ENCODE measurements around the gene PDZD4. TPM values are rescaled to one million over a fixed set of nuclear protein-coding genes. Genes with fewer than 3 reads are reported as not detected.

PDZD4 gene
- total RNA-seq, 1 experiment from 2014 or later, result 120 TPM

GRCh38 chrX:153764786-153765137 lies 65.6 kb downstream of the PDZD4 start:
- H3K27ac Mint-ChIP-seq, result no peak overlapping the region
- no peak for ATAC-seq
- POLR2A ChIA-PET, result no interaction called here

DNA sequence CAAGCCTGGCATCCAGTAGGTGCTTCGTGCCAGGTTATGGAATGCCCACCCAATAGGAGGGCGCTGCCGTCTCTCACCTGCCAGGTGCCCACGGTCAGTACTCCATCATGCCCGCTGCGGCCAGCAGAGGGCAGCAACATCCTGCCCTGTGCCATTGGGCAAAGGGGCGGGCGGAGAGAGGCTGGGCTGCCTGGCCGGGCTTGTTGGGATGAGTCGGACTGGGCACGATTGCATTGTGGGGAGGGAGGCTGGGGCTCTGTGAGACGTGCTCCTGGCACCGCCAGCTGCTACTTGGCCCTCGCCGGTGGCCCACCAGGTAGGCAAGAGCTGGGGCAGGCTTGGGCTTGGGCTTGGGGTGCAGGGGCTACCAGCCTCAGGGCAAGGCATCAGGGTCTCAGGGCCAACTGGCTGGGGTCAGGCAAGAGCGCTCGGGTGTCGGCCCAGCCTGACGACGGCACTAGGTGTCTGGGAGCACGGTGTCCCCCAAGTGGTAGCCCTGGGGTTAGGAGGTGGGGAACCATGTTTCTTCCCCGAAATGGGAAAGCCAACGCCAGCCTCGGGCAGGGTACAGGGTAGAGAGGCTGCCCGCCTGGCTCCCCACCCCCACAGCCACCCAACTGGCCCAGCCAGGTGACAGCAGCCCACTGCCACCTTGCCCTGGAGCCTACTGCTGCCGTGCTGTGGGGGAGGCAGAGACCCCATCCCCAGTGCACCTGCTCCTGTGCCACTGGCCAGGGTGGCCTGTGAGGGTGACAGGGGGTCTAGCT lies 66.2 kb downstream of the PDZD4 start, which contains the start of gene PLXNB3:
Gene PLXNB3 (plus strand): TSS at position 261 of the 767 bp plus-strand sequence. CDS start 1,287 bp downstream, outside the sequence.
- DNase-seq (ENCODE audit: low spot score) (peak; percentile 82), ATAC-seq (peak; percentile 88)
- peak; percentile 44; the same call in 1 of the 2 replicates for TF ChIP-seq HMGXB4 (CRISPR knock-in tag; IDR thresholded peaks at IDR 0.05)
- TF ChIP-seq SOX15 (CRISPR knock-in tag; IDR thresholded peaks at IDR 0.05), result no peak
- 0 out of 2 replicates have a peak, but pooled peaks have one; percentile 17 for TF ChIP-seq SP1 (CRISPR knock-in tag; conservative IDR thresholded peaks at IDR 0.05)
- TF ChIP-seq ZNF532 (CRISPR knock-in tag; IDR thresholded peaks at IDR 0.05; ENCODE audit: borderline replicate concordance), result no peak
- no peak for TF ChIP-seq MYBL2 (CRISPR knock-in tag; IDR thresholded peaks at IDR 0.05)
- TF ChIP-seq NR2C2 (CRISPR knock-in tag; IDR thresholded peaks at IDR 0.05), result no peak
- TF ChIP-seq, protein P1, sequence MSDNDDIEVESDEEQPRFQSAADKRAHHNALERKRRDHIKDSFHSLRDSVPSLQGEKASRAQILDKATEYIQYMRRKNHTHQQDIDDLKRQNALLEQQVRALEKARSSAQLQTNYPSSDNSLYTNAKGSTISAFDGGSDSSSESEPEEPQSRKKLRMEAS (CRISPR knock-in tag; IDR thresholded peaks at IDR 0.05), result 0 out of 2 replicates have a peak, but pooled peaks have one; percentile 27
- TF ChIP-seq, protein P2, sequence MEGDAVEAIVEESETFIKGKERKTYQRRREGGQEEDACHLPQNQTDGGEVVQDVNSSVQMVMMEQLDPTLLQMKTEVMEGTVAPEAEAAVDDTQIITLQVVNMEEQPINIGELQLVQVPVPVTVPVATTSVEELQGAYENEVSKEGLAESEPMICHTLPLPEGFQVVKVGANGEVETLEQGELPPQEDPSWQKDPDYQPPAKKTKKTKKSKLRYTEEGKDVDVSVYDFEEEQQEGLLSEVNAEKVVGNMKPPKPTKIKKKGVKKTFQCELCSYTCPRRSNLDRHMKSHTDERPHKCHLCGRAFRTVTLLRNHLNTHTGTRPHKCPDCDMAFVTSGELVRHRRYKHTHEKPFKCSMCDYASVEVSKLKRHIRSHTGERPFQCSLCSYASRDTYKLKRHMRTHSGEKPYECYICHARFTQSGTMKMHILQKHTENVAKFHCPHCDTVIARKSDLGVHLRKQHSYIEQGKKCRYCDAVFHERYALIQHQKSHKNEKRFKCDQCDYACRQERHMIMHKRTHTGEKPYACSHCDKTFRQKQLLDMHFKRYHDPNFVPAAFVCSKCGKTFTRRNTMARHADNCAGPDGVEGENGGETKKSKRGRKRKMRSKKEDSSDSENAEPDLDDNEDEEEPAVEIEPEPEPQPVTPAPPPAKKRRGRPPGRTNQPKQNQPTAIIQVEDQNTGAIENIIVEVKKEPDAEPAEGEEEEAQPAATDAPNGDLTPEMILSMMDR (IDR thresholded peaks at IDR 0.05), result peak; percentile 59; the same call in 1 of the 2 replicates
- ChIA-PET POLR2A (no interaction called here), CTCF (interaction anchor here (0.6 to 1.6 kb wide), 2 partner anchors 17 to 183 kb away, joined by 3 to 5 read pairs; no protein-coding TSS in a partner anchor)
- Mint-ChIP-seq H3K4me3 (no peak within 1 kb of the TSS), H3K27me3 (ENCODE audit: low read depth) (no peaks in the 10 kb centered on the region), H3K4me1 (peaks cover 3% of the 10 kb centered on the region; the same call in 1 of the 2 replicates), H3K36me3 (no peaks in the 10 kb centered on the region), H3K9me3 (no peaks in the 10 kb centered on the region), H3K27ac (no peak within 1 kb of the TSS)

More at GRCh38 chrX:153764786-153765137, 65.6 kb downstream of the PDZD4 start:
- Mint-ChIP-seq H3K4me3 (no peak overlapping the region), H3K36me3 (no peaks in the 10 kb centered on the region), H3K27me3 (ENCODE audit: low read depth) (no peaks in the 10 kb centered on the region), H3K9me3 (no peaks in the 10 kb centered on the region), H3K4me1 (peaks cover 3% of the 10 kb centered on the region; the same call in 1 of the 2 replicates)
- no peak for DNase-seq (ENCODE audit: low spot score)
- CTCF ChIA-PET, result no interaction called here
- TF ChIP-seq ETV6 (CRISPR knock-in tag; IDR thresholded peaks at IDR 0.05), result no peak
- TF ChIP-seq ATF1 (CRISPR knock-in tag; IDR thresholded peaks at IDR 0.05), result no peak
- TF ChIP-seq ZNF138 (CRISPR knock-in tag; conservative IDR thresholded peaks at IDR 0.05), result no peak
- TF ChIP-seq PRRX2 (CRISPR knock-in tag; IDR thresholded peaks at IDR 0.05), result no peak
- no peak for TF ChIP-seq ZBTB21 (CRISPR knock-in tag; IDR thresholded peaks at IDR 0.05; ENCODE audit: borderline replicate concordance)
- TF ChIP-seq ESRRA (CRISPR knock-in tag; IDR thresholded peaks at IDR 0.05; ENCODE audit: borderline replicate concordance), result no peak
- TF ChIP-seq OVOL2 (CRISPR knock-in tag; IDR thresholded peaks at IDR 0.05; ENCODE audit: borderline replicate concordance), result no peak
- no peak for TF ChIP-seq CREM (CRISPR knock-in tag; IDR thresholded peaks at IDR 0.05)

All from WTC11 (cell line).